Ascending aorta (tissue), 2 donors: ENCODE results near the gene ATP11C. TPM values are rescaled to one million over a fixed set of nuclear protein-coding genes. Genes with fewer than 3 reads are reported as not detected.
A peak's percentile ranks its signal among the peaks of the same experiment; 100 is the strongest.

Experiments used
- DNase-seq, 2 donors: peaks; one replicate each; pipeline ENCODE4 v3.0.0-alpha.2; 2019; ENCODE audit warnings: low spot score in 2 of 2
- H3K27ac ChIP-seq, 2 donors: fragments of 200-600 bp; sonication (generic); one replicate each; pipeline ENCODE4 v1.5.1; 2016 to 2017; ENCODE audit warnings: mild to moderate bottlenecking in 1 of 2
- H3K27me3 ChIP-seq: fragments of 200-600 bp; sonication (generic); one replicate; pipeline ENCODE4 v1.5.1; 2017
- H3K36me3 ChIP-seq, 2 donors: fragments of 200-600 bp; sonication (generic); one replicate each; pipeline ENCODE4 v1.5.1; 2016
- H3K4me1 ChIP-seq, 2 donors: fragments of 200-600 bp; sonication (generic); one replicate each; pipeline ENCODE4 v1.5.1; 2016 to 2017; ENCODE audit warnings: mild to moderate bottlenecking in 1 of 2
- H3K4me3 ChIP-seq, 2 donors: fragments of 200-600 bp; sonication (generic); one replicate each; pipeline ENCODE4 v1.5.1; 2016 to 2017; ENCODE audit warnings: mild to moderate bottlenecking in 1 of 2
- H3K9me3 ChIP-seq, 2 donors: fragments of 200-600 bp; sonication (generic); one replicate each; pipeline ENCODE4 v1.5.1; 2016
- CTCF ChIP-seq, 3 experiments: fragments of 200-600 bp in 2 of 3; fragments of 450-650 bp in 1 of 3; sonication (generic) in 2 of 3; IDR thresholded peaks; one replicate each; pipeline ENCODE4 v1.5.1; 2016 to 2019; ENCODE audit warnings: antibody characterized with exemption in 3 of 3, mild to moderate bottlenecking in 1 of 3, moderate library complexity in 1 of 3
- intact Hi-C: fragments of 100-400 bp; cut with DNase I; formaldehyde crosslinking; loops from one replicate; pipeline ENCODE4 v1.15.1; 2023
- total RNA-seq: library from RNA; depleted of rRNA; stranded (reverse); fragments of >200 nt; gene quantifications from one replicate; pipeline ENCODE4 v1.1.0, GENCODE V29; 2016

The ATP11C gene
- total RNA-seq, 1 donor from 2014 or later = 16.4 TPM

GRCh38 chrX:139720136-139720535 is 212.7 kb downstream of the ATP11C start:
- no peak overlapping the region for H3K27ac ChIP-seq
- TF ChIP-seq CTCF (IDR thresholded peaks at IDR 0.05) = no peak
- H3K4me3 ChIP-seq = no peak overlapping the region

GRCh38 chrX:139708067-139708466 is 224.8 kb downstream of the ATP11C start, which contains the start of gene MCF2:
Gene MCF2 (minus strand): TSS chrX:139708167. CDS start chrX:139651744, 56,423 bp downstream.
- Histone ChIP-seq H3K27ac (no peak within 1 kb of the TSS), H3K4me1 (no peaks in the 10 kb centered on the region), H3K27me3 (no peaks in the 10 kb centered on the region), H3K4me3 (no peak within 1 kb of the TSS), H3K9me3 (no peaks in the 10 kb centered on the region), H3K36me3 (no peaks in the 10 kb centered on the region)
- intact Hi-C loops = no loop called here
- TF ChIP-seq CTCF (IDR thresholded peaks at IDR 0.05) = no peak
- DNase-seq = no peak

More at GRCh38 chrX:139720136-139720535, 212.7 kb downstream of the ATP11C start:
- no peaks in the 10 kb centered on the region for H3K4me1 ChIP-seq
- H3K27me3 ChIP-seq = no peaks in the 10 kb centered on the region
- DNase-seq = no peak
- no peaks in the 10 kb centered on the region for H3K36me3 ChIP-seq
- intact Hi-C loops = no loop called here
- no peaks in the 10 kb centered on the region for H3K9me3 ChIP-seq

DNA sequence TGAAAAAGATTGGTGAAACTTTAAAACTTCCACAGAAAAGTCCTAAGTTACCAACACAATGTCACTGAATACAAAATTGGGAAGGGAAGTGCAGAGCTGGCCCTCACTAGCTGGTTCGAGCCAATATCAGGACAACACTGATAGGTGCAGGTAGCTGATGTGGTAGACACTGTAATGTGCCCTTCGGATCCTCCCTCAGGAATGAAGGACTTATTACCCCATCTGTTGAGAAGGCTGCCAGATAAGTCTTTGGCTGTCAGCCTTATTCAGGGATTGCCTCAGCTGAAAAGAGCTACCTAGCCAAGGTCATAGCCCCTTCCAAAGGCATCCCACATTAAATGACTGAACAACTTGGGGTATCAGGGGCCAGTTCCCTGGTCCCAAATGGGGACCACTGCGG is 230.2 kb downstream of the ATP11C start:
- Histone ChIP-seq H3K4me1 (no peaks in the 10 kb centered on the region), H3K36me3 (no peaks in the 10 kb centered on the region), H3K27ac (no peak overlapping the region), H3K27me3 (no peaks in the 10 kb centered on the region), H3K4me3 (no peak overlapping the region), H3K9me3 (no peaks in the 10 kb centered on the region)
- no peak for TF ChIP-seq CTCF (IDR thresholded peaks at IDR 0.05)
- intact Hi-C loops = no loop called here
- DNase-seq = no peak

DNA sequence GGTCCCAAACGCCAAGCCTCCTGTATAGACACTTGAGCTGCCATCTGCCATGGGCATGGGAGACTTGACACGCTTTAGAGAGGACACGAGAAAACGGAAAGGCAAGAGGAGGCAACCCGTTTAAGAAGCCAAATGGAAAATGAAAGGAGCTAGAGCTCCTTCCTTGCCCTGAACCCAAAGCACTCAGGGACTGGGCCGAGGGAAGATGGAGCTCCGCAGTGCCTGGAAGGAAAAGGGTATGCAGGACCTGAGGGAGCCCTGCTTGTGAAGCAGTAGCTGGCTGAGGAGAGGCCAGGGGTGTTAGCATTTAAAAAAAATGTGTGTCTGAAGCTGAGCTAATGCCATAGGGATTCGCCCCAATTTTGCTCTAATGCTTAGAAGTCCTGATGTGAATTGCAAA is 239.9 kb downstream of the ATP11C start:
- DNase-seq = no peak
- no peak for TF ChIP-seq CTCF (IDR thresholded peaks at IDR 0.05)
- H3K4me3 ChIP-seq = peak overlapping the region in 1 of 2 donors; percentile 63

GRCh38 chrX:139692506-139692849 is 240.4 kb downstream of the ATP11C start:
- H3K27me3 ChIP-seq = no peaks in the 10 kb centered on the region
- H3K4me1 ChIP-seq = no peaks in the 10 kb centered on the region
- intact Hi-C loops = no loop called here
- no peaks in the 10 kb centered on the region for H3K9me3 ChIP-seq
- DNase-seq = no peak
- H3K36me3 ChIP-seq = no peaks in the 10 kb centered on the region
- TF ChIP-seq CTCF (IDR thresholded peaks at IDR 0.05) = no peak
- no peak overlapping the region for H3K27ac ChIP-seq
- peak overlapping the region; percentile 44 to 63 for H3K4me3 ChIP-seq

More for the DNA sequence above, 239.9 kb downstream of the ATP11C start:
- Histone ChIP-seq H3K27ac (no peak overlapping the region), H3K4me1 (no peaks in the 10 kb centered on the region), H3K9me3 (no peaks in the 10 kb centered on the region), H3K27me3 (no peaks in the 10 kb centered on the region), H3K36me3 (no peaks in the 10 kb centered on the region)
- intact Hi-C loops = no loop called here
